HG02588 (cell line): ENCODE data around the gene TNNT1.

Source experiments
- ATAC-seq: cut with Tn5 transposase; IDR thresholded peaks from one replicate; pipeline ENCODE4 v1.9.1; 2021; ENCODE audit warnings: mild to moderate bottlenecking, moderate library complexity; ENCODE audit not compliant: unreplicated experiment

The TNNT1 gene

GRCh38 chr19:55091955-55092354, 57.1 kb downstream of the TNNT1 start:
- no peak for ATAC-seq

DNA sequence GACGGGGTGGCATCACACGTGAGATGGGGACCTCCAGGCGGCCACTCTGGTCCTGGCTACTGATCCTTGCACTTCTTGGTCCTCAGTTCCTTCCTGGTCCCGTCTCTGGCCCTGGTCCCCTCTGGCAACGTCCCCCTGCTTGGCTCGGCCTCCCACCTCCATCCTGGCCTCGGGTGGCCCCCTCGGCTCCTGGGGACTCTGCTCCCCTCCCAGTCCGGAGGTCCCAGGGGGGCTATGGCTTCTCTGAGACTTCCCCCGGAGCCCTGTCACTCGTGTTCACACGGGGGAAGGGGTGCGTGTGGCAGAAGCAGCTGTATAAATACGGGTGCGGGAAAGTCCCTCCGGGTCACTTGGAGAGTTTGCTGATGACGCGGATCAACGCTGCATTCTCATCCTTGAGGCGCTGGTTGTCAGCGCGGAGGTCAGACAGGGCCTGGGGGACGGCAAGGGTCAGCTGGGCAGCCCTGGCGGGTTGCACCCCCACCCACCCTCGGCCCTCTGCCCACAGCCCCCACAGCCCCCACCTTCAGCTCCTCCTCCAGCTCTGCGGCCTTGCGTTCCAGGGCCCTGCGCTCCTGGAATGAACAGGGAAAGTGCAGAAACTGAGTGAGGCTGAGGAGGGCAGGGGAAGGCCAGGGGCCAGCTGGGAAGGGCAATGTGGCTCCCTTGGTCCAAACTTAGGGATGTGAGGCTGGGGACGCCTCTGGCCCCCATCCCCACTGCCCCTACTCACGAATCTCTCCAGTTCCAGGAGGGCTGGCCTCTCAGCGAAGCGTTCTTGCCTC, 57.7 kb downstream of the TNNT1 start:
- no peak for ATAC-seq

DNA sequence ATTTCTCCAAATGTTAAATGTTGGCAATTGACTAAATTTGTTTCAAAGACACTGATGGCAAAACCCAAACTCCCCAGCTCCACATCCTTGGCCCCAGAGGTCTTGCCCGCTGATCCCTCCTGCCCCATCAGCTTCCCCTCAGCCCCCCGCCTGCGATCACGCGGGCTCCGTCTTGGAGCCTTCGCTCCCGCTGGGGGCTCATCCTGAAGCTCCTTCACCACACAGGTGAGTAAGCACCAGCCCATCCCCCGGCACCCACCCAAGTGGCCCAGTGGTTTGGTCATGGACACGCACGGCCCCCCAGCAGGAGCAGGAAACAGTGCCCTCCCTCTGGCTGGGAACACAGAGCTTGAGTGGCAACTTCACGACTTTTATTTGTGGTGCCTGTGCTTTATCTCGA, 58.4 kb downstream of the TNNT1 start:
- no peak for ATAC-seq

DNA sequence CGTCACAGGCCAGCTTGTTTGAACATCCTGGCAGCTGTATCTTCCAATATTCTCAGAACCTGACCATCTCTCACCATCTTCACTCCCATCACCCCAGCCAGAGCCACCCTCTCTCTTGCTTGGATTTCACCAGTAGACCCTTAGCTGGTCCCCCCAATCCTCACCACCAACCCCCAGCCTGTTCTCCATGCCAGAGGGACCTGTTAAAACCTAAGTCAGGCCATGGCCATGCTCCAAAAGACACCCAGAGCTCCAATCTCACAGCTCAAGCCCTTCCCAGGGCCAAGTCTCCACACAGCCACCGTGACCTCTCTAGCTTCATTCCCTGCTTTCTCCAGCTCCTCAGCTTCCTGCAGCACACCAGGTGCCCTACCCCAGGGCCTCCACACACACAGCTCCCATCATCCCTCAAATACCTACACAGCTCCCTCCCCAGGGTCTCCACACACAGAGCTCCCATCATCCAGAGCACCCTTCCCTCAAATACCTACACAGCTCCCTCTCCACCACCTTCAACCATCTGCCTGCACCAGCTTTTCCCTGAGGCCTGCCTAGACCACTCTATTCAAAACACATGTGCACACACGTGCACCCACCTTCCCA, 59.6 kb downstream of the TNNT1 start:
- ATAC-seq, result no peak

DNA sequence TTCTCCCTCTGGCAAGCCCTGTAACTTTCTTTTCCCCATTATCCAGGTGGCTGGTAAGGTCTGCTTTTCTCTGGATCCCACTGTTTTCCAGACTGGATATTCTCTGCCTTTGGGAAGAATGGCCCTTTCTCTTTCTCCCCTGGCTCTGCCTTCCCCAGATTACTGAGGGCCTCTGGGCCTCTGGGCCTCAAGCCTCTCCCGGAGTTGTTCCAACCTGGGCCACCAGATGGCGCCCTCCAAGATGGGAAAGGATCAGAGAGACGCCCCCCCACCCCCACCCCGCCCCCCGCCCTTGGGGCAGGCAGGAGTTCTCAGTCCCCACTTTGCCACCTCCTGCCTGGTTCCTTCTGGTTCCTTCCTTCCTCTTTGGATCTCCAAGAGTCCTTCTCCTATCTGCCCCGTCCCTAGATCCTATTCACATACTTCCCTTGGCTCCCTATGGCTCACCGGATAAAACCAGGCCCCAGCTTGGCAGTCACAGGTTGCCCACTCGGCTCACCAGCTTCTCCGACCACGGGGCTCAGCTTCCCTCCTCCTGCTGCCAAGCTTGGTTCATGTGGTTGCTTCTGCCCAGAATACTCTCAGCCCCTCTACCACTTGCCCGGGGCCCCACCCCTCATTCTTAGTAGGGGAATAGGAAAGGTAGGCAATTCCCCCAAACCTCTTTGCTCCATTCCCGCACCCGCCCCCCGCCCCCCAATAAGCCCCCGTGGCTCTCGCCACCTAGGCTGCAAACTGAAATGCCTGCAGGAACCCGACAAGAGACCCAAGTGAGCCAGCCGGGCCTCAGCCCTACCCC, 60.3 kb downstream of the TNNT1 start:
- no peak for ATAC-seq

GRCh38 chr19:55088021-55088451, 61.0 kb downstream of the TNNT1 start:
- no peak for ATAC-seq

DNA sequence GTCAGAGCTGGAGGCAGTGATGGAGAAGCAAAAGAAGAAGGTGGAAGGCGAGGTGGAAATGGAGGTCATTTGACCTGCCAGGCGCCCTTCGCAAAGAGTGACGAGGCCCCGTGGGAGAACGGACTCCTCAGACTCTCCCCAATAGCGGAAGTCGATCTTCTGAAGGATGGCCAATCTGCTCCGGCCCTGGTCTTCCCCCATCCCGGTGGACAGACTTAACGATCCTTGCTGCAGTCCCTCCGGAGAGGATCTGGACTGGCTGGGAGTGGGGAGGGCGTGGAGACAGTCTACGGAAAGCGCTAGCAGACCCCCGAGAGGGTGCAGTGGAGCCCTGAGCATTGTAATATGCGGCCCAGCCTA, 61.5 kb downstream of the TNNT1 start:
- ATAC-seq, result no peak

DNA sequence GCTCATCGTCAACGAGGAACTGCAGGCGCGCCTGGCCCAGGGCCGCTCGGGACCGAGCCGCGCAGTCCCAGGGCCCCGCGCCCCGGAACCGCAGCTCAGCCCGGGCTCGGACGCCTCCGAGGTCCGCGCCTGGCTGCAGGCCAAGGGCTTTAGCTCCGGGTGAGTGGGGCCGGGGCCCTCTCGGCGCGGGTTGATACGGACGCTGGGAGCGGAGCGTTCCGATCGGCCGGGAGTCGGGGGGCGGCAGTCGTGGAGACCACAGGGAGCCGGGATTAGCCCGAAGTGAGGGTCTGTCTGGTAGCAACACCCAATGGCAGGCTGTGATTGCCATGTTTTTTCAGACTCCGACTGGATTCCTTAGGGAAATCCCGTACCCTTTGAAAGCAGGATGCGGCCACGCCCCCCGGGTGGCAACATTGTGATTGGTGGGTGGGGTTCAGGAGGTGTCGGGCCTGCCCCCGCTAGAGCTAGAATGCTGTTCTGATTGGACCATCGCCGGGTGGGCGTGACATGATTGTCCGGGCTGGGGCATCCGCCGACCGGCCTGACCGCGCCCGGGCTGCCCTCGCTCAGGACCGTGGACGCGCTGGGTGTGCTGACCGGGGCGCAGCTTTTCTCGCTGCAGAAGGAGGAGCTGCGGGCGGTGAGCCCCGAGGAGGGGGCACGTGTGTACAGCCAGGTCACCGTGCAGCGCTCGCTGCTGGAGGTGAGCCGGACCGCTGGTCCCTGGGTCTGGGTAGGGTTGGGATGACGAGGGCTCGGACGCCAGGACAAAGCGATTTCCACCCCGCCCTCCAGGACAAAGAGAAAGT, 62.1 kb downstream of the TNNT1 start:
- no peak for ATAC-seq

GRCh38 chr19:55085923-55086715, 62.9 kb downstream of the TNNT1 start:
- ATAC-seq, result no peak

GRCh38 chr19:55084416-55084815, 64.6 kb downstream of the TNNT1 start:
- no peak for ATAC-seq

DNA sequence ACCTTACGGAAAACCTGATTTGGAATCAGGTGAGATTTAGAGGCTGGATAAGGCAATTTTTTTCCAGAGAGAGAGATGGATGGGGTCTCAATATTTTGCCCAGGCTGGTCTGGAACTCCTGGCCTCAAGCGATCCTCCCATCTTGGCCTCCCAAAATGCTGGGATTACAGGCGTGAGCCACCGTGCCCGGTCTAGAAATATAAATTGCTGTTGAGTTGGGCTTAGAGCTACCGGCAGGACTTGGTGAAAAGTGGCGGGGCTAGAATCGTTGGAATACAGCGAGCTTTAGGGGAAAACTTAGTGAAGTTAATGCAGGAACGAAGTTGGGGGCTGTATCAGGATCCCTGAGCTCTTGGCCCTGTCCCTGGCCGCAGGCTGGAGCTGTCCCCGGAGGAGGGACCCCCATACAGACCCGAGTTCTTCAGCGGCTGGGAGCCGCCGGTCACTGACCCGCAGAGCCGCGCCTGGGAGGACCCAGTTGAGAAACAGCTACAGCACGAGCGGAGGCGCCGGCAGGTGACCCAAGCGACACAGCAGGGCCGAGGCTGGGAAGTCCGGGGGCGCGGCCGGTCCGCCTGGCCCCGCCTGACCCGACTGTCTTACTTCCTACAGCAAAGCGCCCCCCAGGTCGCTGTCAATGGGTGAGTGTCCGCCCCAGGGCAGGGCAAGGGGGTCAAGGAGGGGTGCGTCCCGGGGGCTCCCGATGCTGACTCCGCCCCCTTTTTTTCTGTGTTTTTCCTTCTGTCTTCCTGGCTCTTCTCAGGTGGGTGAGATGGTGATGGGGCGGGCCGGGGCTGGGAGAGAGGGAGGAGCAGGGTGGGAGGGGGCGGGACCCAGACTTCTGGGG, 65.8 kb downstream of the TNNT1 start:
- no peak for ATAC-seq
